Measurements from ENCODE around the gene LYPD6B. TPM values are rescaled to one million over a fixed set of nuclear protein-coding genes. Genes with fewer than 3 reads are reported as not detected.

Gene LYPD6B
- total RNA-seq, 1 donor, result 2.5 TPM

DNA sequence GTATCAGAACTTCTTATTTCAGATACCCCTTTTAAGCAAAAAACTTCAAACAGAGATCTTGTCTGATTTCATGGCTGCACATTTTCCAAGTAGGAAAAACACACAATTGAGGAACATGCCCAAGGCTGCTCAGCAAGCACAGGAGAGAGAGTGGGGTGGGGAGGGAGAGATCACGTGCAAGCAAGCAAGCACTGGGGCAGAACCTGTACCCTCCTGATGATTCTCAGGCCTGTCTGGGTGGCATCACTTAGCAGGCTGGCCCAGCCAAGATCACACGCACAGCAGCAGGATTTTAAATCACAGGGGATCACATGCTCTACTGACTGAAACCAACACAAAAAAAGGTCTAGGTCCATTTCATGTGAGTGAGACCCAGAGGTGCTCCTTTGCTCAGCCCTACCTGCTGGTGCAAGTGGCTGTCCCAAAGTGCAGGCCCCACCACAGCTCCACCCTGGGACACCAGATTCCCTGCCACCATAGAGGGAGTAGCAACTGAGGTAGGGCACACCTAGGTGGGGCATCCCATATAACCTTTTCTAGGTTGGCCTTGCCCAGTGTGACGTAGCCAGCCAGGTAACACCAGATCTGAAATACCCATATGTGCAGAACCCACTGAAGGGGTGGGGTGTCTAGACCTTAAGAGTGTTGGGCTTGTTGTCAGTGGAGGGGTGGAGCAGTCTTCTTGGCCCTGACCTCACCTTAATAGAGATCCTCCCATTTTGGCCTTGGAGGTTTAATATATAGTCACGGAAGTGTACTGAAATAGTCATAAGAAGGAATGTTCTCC lies 1.8 kb upstream of the LYPD6B start:
- Histone ChIP-seq H4K20me1 (ENCODE audit: insufficient read depth, low read length) (no peaks in the 10 kb centered on the region), H3K9me3 (ENCODE audit: low read depth, low read length) (no peaks in the 10 kb centered on the region), H3K4me1 (ENCODE audit: insufficient read depth, low read length) (no peaks in the 10 kb centered on the region), H3K4me3 (ENCODE audit: insufficient read depth, low read length) (no peak overlapping the region), H2AFZ (ENCODE audit: low read length) (no peak overlapping the region), H3K36me3 (ENCODE audit: insufficient read depth, low read length) (no peaks in the 10 kb centered on the region), H3K27ac (ENCODE audit: low read depth, low read length) (no peak overlapping the region), H3K4me2 (ENCODE audit: insufficient read depth, low read length) (no peak overlapping the region), H3K27me3 (ENCODE audit: insufficient read depth, low read length) (peaks cover 14% of the 10 kb centered on the region), H3K79me2 (ENCODE audit: insufficient read depth, low read length) (no peaks in the 10 kb centered on the region)
- TF ChIP-seq, protein P1, sequence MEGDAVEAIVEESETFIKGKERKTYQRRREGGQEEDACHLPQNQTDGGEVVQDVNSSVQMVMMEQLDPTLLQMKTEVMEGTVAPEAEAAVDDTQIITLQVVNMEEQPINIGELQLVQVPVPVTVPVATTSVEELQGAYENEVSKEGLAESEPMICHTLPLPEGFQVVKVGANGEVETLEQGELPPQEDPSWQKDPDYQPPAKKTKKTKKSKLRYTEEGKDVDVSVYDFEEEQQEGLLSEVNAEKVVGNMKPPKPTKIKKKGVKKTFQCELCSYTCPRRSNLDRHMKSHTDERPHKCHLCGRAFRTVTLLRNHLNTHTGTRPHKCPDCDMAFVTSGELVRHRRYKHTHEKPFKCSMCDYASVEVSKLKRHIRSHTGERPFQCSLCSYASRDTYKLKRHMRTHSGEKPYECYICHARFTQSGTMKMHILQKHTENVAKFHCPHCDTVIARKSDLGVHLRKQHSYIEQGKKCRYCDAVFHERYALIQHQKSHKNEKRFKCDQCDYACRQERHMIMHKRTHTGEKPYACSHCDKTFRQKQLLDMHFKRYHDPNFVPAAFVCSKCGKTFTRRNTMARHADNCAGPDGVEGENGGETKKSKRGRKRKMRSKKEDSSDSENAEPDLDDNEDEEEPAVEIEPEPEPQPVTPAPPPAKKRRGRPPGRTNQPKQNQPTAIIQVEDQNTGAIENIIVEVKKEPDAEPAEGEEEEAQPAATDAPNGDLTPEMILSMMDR (IDR thresholded peaks at IDR 0.05; ENCODE audit: extremely low read depth, low read depth, low read length), result no peak
- peak; percentile 56 for DNase-seq (ENCODE audit: insufficient read length, low spot score, missing footprints)

DNA sequence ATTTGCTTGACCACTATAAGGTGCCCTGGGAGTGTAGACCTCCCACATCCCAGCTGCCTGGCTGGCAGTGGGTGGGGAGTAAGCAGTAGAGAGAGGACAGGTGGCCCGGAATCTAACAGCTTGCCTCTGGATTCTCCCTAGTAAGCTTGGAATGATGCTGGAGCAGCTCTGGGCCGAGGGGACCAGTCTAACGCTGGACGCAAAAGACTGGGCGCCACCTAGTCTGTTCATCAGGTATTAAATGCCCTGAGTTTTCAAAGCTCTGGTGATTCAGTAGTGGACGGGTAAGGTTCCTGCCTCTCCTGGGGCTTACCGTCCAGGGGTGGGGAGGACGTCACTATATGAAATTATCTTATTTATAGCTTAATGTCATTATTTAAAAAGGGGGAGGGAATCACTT lies 648 bp upstream of the LYPD6B start:
- H3K27ac ChIP-seq (ENCODE audit: low read depth, low read length), result no peak overlapping the region
- H3K79me2 ChIP-seq (ENCODE audit: insufficient read depth, low read length), result no peaks in the 10 kb centered on the region
- peak overlapping the region; percentile 67 for H3K4me3 ChIP-seq (ENCODE audit: insufficient read depth, low read length)
- TF ChIP-seq, protein P1 (IDR thresholded peaks at IDR 0.05; ENCODE audit: extremely low read depth, low read depth, low read length), result no peak
- no peak overlapping the region for H2AFZ ChIP-seq (ENCODE audit: low read length)
- DNase-seq (ENCODE audit: insufficient read length, low spot score, missing footprints), result peak; percentile 58
- H3K27me3 ChIP-seq (ENCODE audit: insufficient read depth, low read length), result peaks cover 14% of the 10 kb centered on the region
- H3K4me1 ChIP-seq (ENCODE audit: insufficient read depth, low read length), result no peaks in the 10 kb centered on the region
- no peaks in the 10 kb centered on the region for H3K36me3 ChIP-seq (ENCODE audit: insufficient read depth, low read length)
- H3K4me2 ChIP-seq (ENCODE audit: insufficient read depth, low read length), result peak overlapping the region; percentile 48
- H3K9me3 ChIP-seq (ENCODE audit: low read depth, low read length), result no peaks in the 10 kb centered on the region
- no peaks in the 10 kb centered on the region for H4K20me1 ChIP-seq (ENCODE audit: insufficient read depth, low read length)

DNA sequence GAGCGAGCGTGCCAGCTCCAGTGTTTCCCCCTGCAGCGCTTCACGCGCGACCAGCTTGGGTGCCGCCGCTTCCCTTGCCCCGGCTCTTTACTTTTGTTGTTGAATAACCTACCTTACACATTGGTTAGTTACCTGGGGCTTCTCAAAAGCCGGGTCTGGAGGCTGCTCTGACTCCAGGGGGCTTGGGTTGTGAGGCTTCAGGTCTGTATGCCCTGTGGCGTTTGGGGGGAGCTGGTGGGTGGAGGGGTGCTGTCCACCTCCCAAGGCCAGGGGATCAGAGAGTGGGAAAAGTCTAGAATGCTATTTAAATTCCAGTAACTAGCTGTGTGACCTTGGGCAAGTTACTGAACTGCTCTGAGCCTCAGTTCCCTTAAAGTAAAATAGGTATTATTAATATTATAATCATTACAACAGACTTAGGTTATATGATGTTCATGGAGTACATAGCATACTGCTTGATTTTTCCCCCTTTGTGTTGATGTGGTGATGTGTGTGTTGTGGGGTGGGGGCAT lies 770 bp downstream of the LYPD6B start:
- Histone ChIP-seq H3K4me2 (ENCODE audit: insufficient read depth, low read length) (peak overlapping the region; percentile 57), H3K36me3 (ENCODE audit: insufficient read depth, low read length) (no peaks in the 10 kb centered on the region), H3K9me3 (ENCODE audit: low read depth, low read length) (no peaks in the 10 kb centered on the region), H3K4me1 (ENCODE audit: insufficient read depth, low read length) (no peaks in the 10 kb centered on the region), H4K20me1 (ENCODE audit: insufficient read depth, low read length) (no peaks in the 10 kb centered on the region), H3K27ac (ENCODE audit: low read depth, low read length) (no peak overlapping the region), H3K79me2 (ENCODE audit: insufficient read depth, low read length) (no peaks in the 10 kb centered on the region), H3K27me3 (ENCODE audit: insufficient read depth, low read length) (peaks cover 14% of the 10 kb centered on the region), H3K4me3 (ENCODE audit: insufficient read depth, low read length) (peak overlapping the region; percentile 67), H2AFZ (ENCODE audit: low read length) (peak overlapping the region; percentile 56)
- DNase-seq (ENCODE audit: insufficient read length, low spot score, missing footprints), result peak; percentile 80
- TF ChIP-seq, protein P1 (IDR thresholded peaks at IDR 0.05; ENCODE audit: extremely low read depth, low read depth, low read length), result no peak

DNA sequence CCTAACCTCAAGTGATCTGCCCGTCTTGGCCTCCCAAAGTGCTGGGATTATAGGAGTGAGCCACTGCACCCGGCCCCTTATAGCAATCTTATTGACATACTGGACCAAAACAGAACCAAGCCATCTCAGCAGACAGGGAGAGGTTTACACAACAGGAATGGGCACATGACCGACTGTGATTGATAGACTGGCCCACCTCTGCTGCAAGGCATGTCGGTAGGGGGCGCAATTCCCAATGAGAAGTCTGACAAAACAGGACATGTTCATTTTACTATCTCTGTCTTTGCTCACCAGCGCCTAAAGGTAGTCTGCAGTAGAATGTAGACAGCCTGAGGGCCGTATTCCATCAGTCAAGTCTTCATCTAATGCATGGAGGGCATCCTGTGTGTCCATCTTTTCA lies 2.0 kb downstream of the LYPD6B start:
- Histone ChIP-seq H2AFZ (ENCODE audit: low read length) (no peak overlapping the region), H3K36me3 (ENCODE audit: insufficient read depth, low read length) (no peaks in the 10 kb centered on the region), H3K27me3 (ENCODE audit: insufficient read depth, low read length) (peaks cover 14% of the 10 kb centered on the region), H3K4me3 (ENCODE audit: insufficient read depth, low read length) (no peak overlapping the region), H3K27ac (ENCODE audit: low read depth, low read length) (no peak overlapping the region), H3K4me2 (ENCODE audit: insufficient read depth, low read length) (no peak overlapping the region), H3K79me2 (ENCODE audit: insufficient read depth, low read length) (no peaks in the 10 kb centered on the region), H4K20me1 (ENCODE audit: insufficient read depth, low read length) (no peaks in the 10 kb centered on the region), H3K9me3 (ENCODE audit: low read depth, low read length) (no peaks in the 10 kb centered on the region), H3K4me1 (ENCODE audit: insufficient read depth, low read length) (no peaks in the 10 kb centered on the region)
- TF ChIP-seq, protein P1 (IDR thresholded peaks at IDR 0.05; ENCODE audit: extremely low read depth, low read depth, low read length), result peak; percentile 50
- no peak for DNase-seq (ENCODE audit: insufficient read length, low spot score, missing footprints)

Measured in osteoblast (primary cell).